Tibial artery (tissue), 4 donors: ENCODE results near the gene MPC1.
A peak's percentile ranks its signal among the peaks of the same experiment; 100 is the strongest.
"Not testable (repeated sequence)": the region's sequence is repeated elsewhere in the genome, so short reads cannot be mapped to it uniquely, and the experiment has no call there.

Experiments used
- DNase-seq, 2 donors: peaks; one replicate each; pipeline ENCODE4 v3.0.0-alpha.2; 2019
- H3K27ac ChIP-seq, 2 donors: fragments of 200-600 bp; sonication (generic) in 1 of 2; 1 replicate in 1 of 2; 2 replicates in 1 of 2; pipeline ENCODE4 v1.5.1; 2018 to 2019; ENCODE audit warnings: mild to moderate bottlenecking in 1 of 2
- H3K27me3 ChIP-seq, 2 donors: fragments of 200-600 bp; sonication (generic) in 1 of 2; one replicate each; pipeline versions ENCODE4 v1.5.1 to v1.6.0; 2016 to 2019
- H3K36me3 ChIP-seq, 3 donors: fragments of 200-600 bp; sonication (generic) in 2 of 3; one replicate each; pipeline ENCODE4 v1.5.1; 2016 to 2019; ENCODE audit warnings: mild to moderate bottlenecking in 2 of 3
- H3K4me1 ChIP-seq, 4 donors: fragments of 200-600 bp; sonication (generic) in 2 of 4; 1 replicate in 3 of 4; 2 replicates in 1 of 4; pipeline ENCODE4 v1.5.1; 2016 to 2019
- H3K4me3 ChIP-seq, 2 donors: fragments of 200-600 bp; sonication (generic) in 1 of 2; 1 replicate in 1 of 2; 2 replicates in 1 of 2; pipeline ENCODE4 v1.5.1; 2018 to 2019; ENCODE audit warnings: mild to moderate bottlenecking in 2 of 2
- H3K9me3 ChIP-seq, 3 donors: fragments of 200-600 bp; sonication (generic) in 1 of 3; one replicate each; pipeline ENCODE4 v1.5.1; 2016 to 2019
- CTCF ChIP-seq, 2 experiments: fragments of 200-600 bp in 1 of 2; fragments of 450-650 bp in 1 of 2; IDR thresholded peaks; one replicate each; pipeline ENCODE4 v1.5.1; 2017 to 2019; ENCODE audit warnings: antibody characterized with exemption in 2 of 2, mild to moderate bottlenecking in 1 of 2, moderate library complexity in 1 of 2
- intact Hi-C: fragments of 100-400 bp; cut with DNase I; formaldehyde crosslinking; loops from one replicate; pipeline ENCODE4 v1.15.0; 2023; ENCODE audit warnings: low total_unique reads

Gene MPC1

GRCh38 chr6:166406197-166406596, 23.5 kb upstream of the MPC1 start:
- Histone ChIP-seq H3K27ac (no peak overlapping the region), H3K27me3 (peaks cover 0 to 16% of the 10 kb centered on the region in 2 donors), H3K4me3 (no peak overlapping the region), H3K4me1 (no peaks in the 10 kb centered on the region), H3K36me3 (no peaks in the 10 kb centered on the region), H3K9me3 (no peaks in the 10 kb centered on the region)
- intact Hi-C loops: no loop called here
- no peak for DNase-seq
- TF ChIP-seq CTCF (IDR thresholded peaks at IDR 0.05): no peak

GRCh38 chr6:166405386-166405785, 22.6 kb upstream of the MPC1 start:
- Histone ChIP-seq H3K27ac (no peak overlapping the region), H3K4me3 (no peak overlapping the region), H3K4me1 (peaks cover 0 to 5% (median 0%) of the 10 kb centered on the region in 4 donors), H3K36me3 (no peaks in the 10 kb centered on the region), H3K27me3 (peaks cover 0 to 16% of the 10 kb centered on the region in 2 donors), H3K9me3 (no peaks in the 10 kb centered on the region)
- DNase-seq: no peak
- intact Hi-C loops: no loop called here
- TF ChIP-seq CTCF (IDR thresholded peaks at IDR 0.05): no peak

- intact Hi-C loops: no loop called here
- peak in 1 of 2 donors; percentile 27 for DNase-seq
- no peaks in the 10 kb centered on the region for H3K9me3 ChIP-seq
Observed at GRCh38 chr6:166402582-166403277, 20.0 kb upstream of the MPC1 start.

GRCh38 chr6:166400649-166401250, 18.0 kb upstream of the MPC1 start:
- intact Hi-C loops: loop anchor here (2.0 kb wide), 1 partner anchor 122 kb away; no protein-coding TSS in a partner anchor
- H3K9me3 ChIP-seq, H3K4me1 ChIP-seq, H3K36me3 ChIP-seq, H3K4me3 ChIP-seq, H3K27ac ChIP-seq: not testable (repeated sequence)
- H3K27me3 ChIP-seq: peaks cover 0 to 28% of the 10 kb centered on the region in 2 donors
- peak; percentile 79 to 87 for TF ChIP-seq CTCF (IDR thresholded peaks at IDR 0.05)
- DNase-seq: peak; percentile 63 to 76

More at GRCh38 chr6:166402582-166403277, 20.0 kb upstream of the MPC1 start:
- no peaks in the 10 kb centered on the region for H3K36me3 ChIP-seq
- H3K27me3 ChIP-seq: peaks cover 0 to 18% of the 10 kb centered on the region in 2 donors
- H3K27ac ChIP-seq: no peak overlapping the region
- peaks cover 0 to 5% (median 0%) of the 10 kb centered on the region in 4 donors for H3K4me1 ChIP-seq
- H3K4me3 ChIP-seq: no peak overlapping the region
- TF ChIP-seq CTCF (IDR thresholded peaks at IDR 0.05): no peak

- no peak overlapping the region for H3K4me3 ChIP-seq
- intact Hi-C loops: loop anchor here (2.0 kb wide), 1 partner anchor 121 kb away; no protein-coding TSS in a partner anchor
- no peak overlapping the region for H3K27ac ChIP-seq
Observed at GRCh38 chr6:166400181-166400580, 17.4 kb upstream of the MPC1 start.

More at GRCh38 chr6:166400181-166400580, 17.4 kb upstream of the MPC1 start:
- no peak for TF ChIP-seq CTCF (IDR thresholded peaks at IDR 0.05)
- Histone ChIP-seq H3K9me3 (no peaks in the 10 kb centered on the region), H3K27me3 (peaks cover 0 to 26% of the 10 kb centered on the region in 2 donors), H3K4me1 (peaks cover 0 to 5% (median 0%) of the 10 kb centered on the region in 4 donors), H3K36me3 (no peaks in the 10 kb centered on the region)
- DNase-seq: no peak
